Astrocyte (in vitro differentiated cells and primary cell): Measurements from ENCODE around the gene ITGB1BP2. TPM values are rescaled to one million over a fixed set of nuclear protein-coding genes. Genes with fewer than 3 reads are reported as not detected.

Experiments
- DNase-seq: peaks from one replicate; pipeline ENCODE4 v3.0.0-alpha.2; 2010; ENCODE audit warnings: low read depth
- FAIRE-seq: peaks from 2 replicates; lab custom pipeline; 2011; peaks lifted over from hg19 to GRCh38; lab: Jason Lieb, UNC
- H2AFZ ChIP-seq: 2 replicates; pipeline ENCODE4 v1.6.0; 2012; ENCODE audit warnings: low read depth, low read length, inconsistent platforms
- H3K27ac ChIP-seq: 2 replicates; pipeline ENCODE4 v1.5.1; 2011; ENCODE audit warnings: low read depth, low read length, inconsistent platforms
- H3K27me3 ChIP-seq: 2 replicates; pipeline ENCODE4 v1.6.0; 2011; ENCODE audit warnings: low read length, inconsistent platforms; ENCODE audit not compliant: insufficient read depth
- H3K36me3 ChIP-seq: 2 replicates; pipeline ENCODE4 v1.5.1; 2011; ENCODE audit warnings: low read length, inconsistent platforms; ENCODE audit not compliant: insufficient read depth
- H3K4me1 ChIP-seq: 2 replicates; pipeline ENCODE4 v1.5.1; 2011; ENCODE audit warnings: low read length, inconsistent platforms; ENCODE audit not compliant: insufficient read depth
- H3K4me2 ChIP-seq: 2 replicates; pipeline ENCODE4 v1.6.0; 2012; ENCODE audit warnings: low read length, inconsistent platforms
- H3K4me3 ChIP-seq: 2 replicates; pipeline ENCODE4 v1.5.1; 2011; ENCODE audit warnings: low read depth, mild to moderate bottlenecking, low read length, inconsistent platforms; ENCODE audit not compliant: insufficient read depth
- H3K79me2 ChIP-seq: 2 replicates; pipeline ENCODE4 v1.6.0; 2012; ENCODE audit warnings: mild to moderate bottlenecking, low read length, inconsistent platforms; ENCODE audit not compliant: insufficient read depth
- H3K9ac ChIP-seq: 2 replicates; pipeline ENCODE4 v1.6.0; 2012; ENCODE audit warnings: mild to moderate bottlenecking, low read length, inconsistent platforms
- H3K9me3 ChIP-seq: 2 replicates; pipeline ENCODE4 v1.5.1; 2012; ENCODE audit warnings: low read depth, mild to moderate bottlenecking, low read length, inconsistent platforms; ENCODE audit not compliant: insufficient read depth
- H4K20me1 ChIP-seq: 2 replicates; pipeline ENCODE4 v1.6.0; 2012; ENCODE audit warnings: low read length, inconsistent platforms; ENCODE audit not compliant: insufficient read depth
- H3K27ac Mint-ChIP-seq: one replicate; pipeline ENCODE4 v1.8.0; 2021; ENCODE audit warnings: mild to moderate bottlenecking, mixed read lengths; ENCODE audit not compliant: unreplicated experiment
- H3K27me3 Mint-ChIP-seq: one replicate; pipeline ENCODE4 v1.8.0; 2021; ENCODE audit warnings: low read depth, mixed read lengths; ENCODE audit not compliant: unreplicated experiment
- H3K36me3 Mint-ChIP-seq: one replicate; pipeline ENCODE4 v1.8.0; 2021; ENCODE audit warnings: low read depth, mixed read lengths; ENCODE audit not compliant: unreplicated experiment
- H3K4me1 Mint-ChIP-seq: one replicate; pipeline ENCODE4 v1.8.0; 2021; ENCODE audit warnings: low read depth, mixed read lengths; ENCODE audit not compliant: unreplicated experiment
- H3K4me3 Mint-ChIP-seq: one replicate; pipeline ENCODE4 v1.8.0; 2021; ENCODE audit warnings: mild to moderate bottlenecking, moderate library complexity, mixed read lengths; ENCODE audit not compliant: unreplicated experiment
- H3K9me3 Mint-ChIP-seq: one replicate; pipeline ENCODE4 v1.8.0; 2021; ENCODE audit warnings: mild to moderate bottlenecking, mixed read lengths; ENCODE audit not compliant: unreplicated experiment
- EZH2 ChIP-seq: IDR thresholded peaks from 2 replicates; pipeline ENCODE4 v1.6.1; 2012; ENCODE audit warnings: mild to moderate bottlenecking, low read length, inconsistent platforms; ENCODE audit not compliant: insufficient read depth
- total RNA-seq: library from RNA; stranded (reverse); gene quantifications from 2 replicates; pipeline ENCODE4 v1.2.1, GENCODE V29; 2021
- TF ChIP-seq, protein P1 (sequence below): IDR thresholded peaks from 2 replicates; pipeline ENCODE4 v1.5.1; 2011; ENCODE audit warnings: low read depth, mild to moderate bottlenecking, inconsistent platforms, low read length, moderate library complexity; ENCODE audit not compliant: insufficient read depth

Gene ITGB1BP2
- total RNA-seq, 1 donor from 2014 or later: 3.2 TPM

DNA sequence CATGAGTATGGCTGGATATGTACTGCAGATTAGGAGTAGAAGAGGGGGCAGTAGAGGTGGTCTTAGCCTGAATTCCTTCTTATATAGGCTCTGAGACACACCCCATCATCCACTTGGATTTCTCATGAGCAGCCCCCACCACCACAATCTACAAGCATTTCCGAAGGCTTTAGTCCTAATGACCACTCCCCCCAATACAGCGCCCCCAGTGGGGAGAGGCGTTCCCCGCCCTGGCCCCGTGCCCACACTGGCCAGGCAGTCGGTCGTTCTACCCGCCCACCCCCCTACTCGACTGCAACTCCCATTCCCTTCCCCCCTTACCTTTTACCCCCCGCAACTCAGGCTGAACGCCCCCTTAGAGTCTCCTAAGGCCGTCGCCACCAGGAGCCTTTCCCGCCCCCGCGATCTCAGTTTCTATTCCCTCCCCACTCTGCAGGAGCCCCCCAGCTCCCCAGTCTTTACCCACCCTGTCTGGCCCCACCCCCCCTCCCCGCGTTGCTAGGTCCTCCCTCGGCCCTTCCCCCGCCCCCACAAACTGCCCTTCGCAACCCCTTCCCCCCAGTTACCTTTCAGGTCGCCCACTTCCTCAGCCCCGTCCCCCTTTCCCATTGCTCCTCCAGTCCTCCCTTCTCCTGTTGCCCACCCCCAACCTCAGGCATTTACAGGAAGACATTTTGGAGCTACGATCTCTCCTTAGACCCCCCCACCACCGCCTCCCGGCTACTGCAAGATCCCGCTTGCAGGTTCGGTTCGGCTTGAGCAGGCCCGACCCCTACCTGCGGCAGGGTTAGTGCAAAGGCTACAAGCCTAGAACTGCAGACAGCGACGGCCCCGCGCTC, 48.1 kb upstream of the ITGB1BP2 start:
- DNase-seq (peak; percentile 18), FAIRE-seq (peak; percentile 63)
- H3K4me3 Mint-ChIP-seq: peak overlapping the region; percentile 92
- H3K79me2 ChIP-seq: peaks cover 11% of the 10 kb centered on the region
- no peaks in the 10 kb centered on the region for H3K9me3 ChIP-seq
- no peaks in the 10 kb centered on the region for H3K36me3 ChIP-seq
- peak overlapping the region; percentile 56 for H3K27ac ChIP-seq
- no peak for TF ChIP-seq EZH2
- TF ChIP-seq, protein P1, sequence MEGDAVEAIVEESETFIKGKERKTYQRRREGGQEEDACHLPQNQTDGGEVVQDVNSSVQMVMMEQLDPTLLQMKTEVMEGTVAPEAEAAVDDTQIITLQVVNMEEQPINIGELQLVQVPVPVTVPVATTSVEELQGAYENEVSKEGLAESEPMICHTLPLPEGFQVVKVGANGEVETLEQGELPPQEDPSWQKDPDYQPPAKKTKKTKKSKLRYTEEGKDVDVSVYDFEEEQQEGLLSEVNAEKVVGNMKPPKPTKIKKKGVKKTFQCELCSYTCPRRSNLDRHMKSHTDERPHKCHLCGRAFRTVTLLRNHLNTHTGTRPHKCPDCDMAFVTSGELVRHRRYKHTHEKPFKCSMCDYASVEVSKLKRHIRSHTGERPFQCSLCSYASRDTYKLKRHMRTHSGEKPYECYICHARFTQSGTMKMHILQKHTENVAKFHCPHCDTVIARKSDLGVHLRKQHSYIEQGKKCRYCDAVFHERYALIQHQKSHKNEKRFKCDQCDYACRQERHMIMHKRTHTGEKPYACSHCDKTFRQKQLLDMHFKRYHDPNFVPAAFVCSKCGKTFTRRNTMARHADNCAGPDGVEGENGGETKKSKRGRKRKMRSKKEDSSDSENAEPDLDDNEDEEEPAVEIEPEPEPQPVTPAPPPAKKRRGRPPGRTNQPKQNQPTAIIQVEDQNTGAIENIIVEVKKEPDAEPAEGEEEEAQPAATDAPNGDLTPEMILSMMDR: peak; percentile 26
- H3K27me3 Mint-ChIP-seq: no peaks in the 10 kb centered on the region
- H3K4me3 ChIP-seq: peak overlapping the region; percentile 87
- H3K4me2 ChIP-seq: peak overlapping the region; percentile 97
- H3K9ac ChIP-seq: peak overlapping the region; percentile 90
- H2AFZ ChIP-seq: peak overlapping the region; percentile 56
- peaks cover 4% of the 10 kb centered on the region for H3K36me3 Mint-ChIP-seq
- no peaks in the 10 kb centered on the region for H3K9me3 Mint-ChIP-seq
- H4K20me1 ChIP-seq: no peaks in the 10 kb centered on the region
- peak overlapping the region; percentile 87 for H3K27ac Mint-ChIP-seq
- no peaks in the 10 kb centered on the region for H3K27me3 ChIP-seq
- peaks cover 10% of the 10 kb centered on the region for H3K4me1 ChIP-seq
- H3K4me1 Mint-ChIP-seq: peaks cover 4% of the 10 kb centered on the region

DNA sequence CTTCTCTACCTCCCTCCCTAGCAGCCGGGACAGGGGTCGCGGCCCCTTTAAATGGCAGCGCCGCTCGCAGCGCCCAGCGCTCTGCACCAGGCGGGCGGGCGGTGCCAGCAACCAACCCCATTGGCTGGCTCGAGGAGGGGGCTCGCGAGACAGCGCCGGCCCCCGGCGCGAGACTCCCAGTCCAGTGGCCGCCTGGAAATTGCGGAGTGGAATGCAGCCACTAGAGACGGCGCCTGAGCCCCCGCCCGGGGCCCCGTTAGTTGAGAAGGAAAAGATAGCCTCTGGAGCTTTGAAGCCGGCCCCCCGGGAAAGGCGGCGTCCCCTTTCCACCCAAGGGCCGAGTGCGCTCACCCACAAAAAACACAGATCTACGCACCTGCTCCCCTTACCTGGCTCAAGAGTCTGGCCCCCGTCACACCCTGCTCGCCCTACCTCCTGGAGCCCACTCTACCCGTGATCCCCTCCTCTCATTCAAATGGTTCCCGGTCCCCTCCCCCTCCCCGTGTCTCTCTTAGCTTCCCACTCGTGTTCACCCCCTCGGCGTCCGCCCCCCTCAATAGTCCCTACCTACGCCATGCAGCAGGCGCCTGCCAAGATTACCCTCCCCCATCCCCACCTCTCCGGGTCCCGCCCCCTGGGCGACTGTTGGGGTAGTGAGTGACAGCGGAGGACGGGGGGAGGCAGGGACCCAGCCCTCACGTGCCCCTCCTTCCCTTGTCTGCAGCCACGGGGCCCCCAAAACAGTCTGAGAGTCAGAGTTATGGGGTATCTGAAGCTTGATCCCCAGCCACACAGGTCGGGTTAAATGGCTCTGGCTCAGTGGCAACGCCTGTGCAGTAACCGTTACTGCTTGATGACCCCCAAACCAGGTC, 47.2 kb upstream of the ITGB1BP2 start, which contains the start of gene ZMYM3:
ZMYM3 (minus strand) TSS at position 49 of the 872 bp plus-strand sequence. CDS start 885 bp downstream, outside the sequence.
- DNase-seq (peak; percentile 70), FAIRE-seq (no peak)
- Mint-ChIP-seq H3K9me3 (no peaks in the 10 kb centered on the region), H3K27me3 (no peaks in the 10 kb centered on the region), H3K4me1 (peaks cover 4% of the 10 kb centered on the region), H3K27ac (peak within 1 kb of the TSS; percentile 87), H3K36me3 (no peaks in the 10 kb centered on the region), H3K4me3 (peak within 1 kb of the TSS; percentile 92)
- H2AFZ ChIP-seq: peak within 1 kb of the TSS; percentile 75
- no peaks in the 10 kb centered on the region for H3K36me3 ChIP-seq
- H3K4me1 ChIP-seq: peaks cover 10% of the 10 kb centered on the region
- peak within 1 kb of the TSS; percentile 97 for H3K4me2 ChIP-seq
- TF ChIP-seq EZH2: no peak
- TF ChIP-seq, protein P1: no peak
- H3K79me2 ChIP-seq: peaks cover 11% of the 10 kb centered on the region
- no peaks in the 10 kb centered on the region for H3K27me3 ChIP-seq
- H3K27ac ChIP-seq: peak within 1 kb of the TSS; percentile 58
- peak within 1 kb of the TSS; percentile 90 for H3K9ac ChIP-seq
- no peaks in the 10 kb centered on the region for H3K9me3 ChIP-seq
- peak within 1 kb of the TSS; percentile 87 for H3K4me3 ChIP-seq
- no peaks in the 10 kb centered on the region for H4K20me1 ChIP-seq
